HPDE6-E6E7 (cell line): Measurements from ENCODE around the gene PXMP2.

ENCODE experiments used
- DNase-seq: peaks from one replicate; pipeline ENCODE4 v3.0.0; 2011; ENCODE audit warnings: missing footprints; ENCODE audit errors: extremely low spot score

Gene PXMP2

DNA sequence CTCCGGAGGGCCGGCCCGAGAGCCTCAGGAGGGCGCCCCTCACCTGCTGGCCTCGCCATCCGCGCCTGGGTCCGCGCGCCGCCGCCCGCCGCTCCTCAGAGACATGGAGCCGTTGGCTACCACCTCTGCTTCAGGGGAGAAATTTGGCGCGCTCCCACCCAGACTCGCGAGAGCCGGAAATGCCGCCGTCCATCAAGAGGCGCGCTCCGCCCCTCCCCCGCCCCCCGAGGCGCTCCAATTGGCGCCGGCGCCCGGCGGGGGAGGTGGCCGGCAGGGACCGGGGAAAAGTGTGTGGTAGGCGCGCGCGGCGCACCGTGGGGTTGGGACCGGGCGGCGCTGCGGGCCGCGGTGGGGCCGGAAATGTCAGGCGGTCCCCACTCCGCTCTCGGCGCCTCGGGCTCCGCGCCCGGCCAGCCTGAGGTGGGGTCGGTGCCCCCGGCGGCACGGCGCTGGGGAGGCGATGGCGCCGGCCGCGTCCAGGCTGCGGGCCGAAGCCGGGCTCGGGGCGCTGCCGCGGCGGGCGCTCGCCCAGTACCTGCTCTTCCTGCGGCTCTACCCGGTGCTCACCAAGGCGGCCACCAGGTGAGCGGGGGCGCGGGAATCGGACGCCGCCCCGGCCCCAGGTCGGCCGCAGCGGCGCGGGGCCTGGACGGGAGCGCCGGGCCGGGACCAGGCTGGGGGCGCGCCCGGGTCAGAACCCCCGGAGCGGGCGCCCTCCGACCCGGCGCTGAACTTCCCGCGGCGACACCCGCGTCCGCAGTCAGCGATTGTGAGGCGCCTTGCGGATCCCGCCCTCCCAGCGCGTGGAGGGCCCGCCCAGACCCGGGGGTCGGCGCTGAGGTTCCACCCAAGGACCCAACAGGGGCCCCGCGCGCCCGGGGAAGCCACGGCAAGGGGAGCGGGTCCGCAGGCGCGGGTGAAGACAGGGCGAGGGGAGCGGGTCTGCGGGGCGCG, at the start of gene PXMP2, which contains the start of gene POLE:
Gene PXMP2, plus strand, starts transcription at position 377 of the 954 bp plus-strand sequence. Its CDS starts 84 bp downstream, at position 461.
Gene POLE, minus strand, starts transcription at position 132 of the 954 bp plus-strand sequence. Its CDS starts 27 bp downstream, at position 105.
- peak; percentile 91 for DNase-seq

- DNase-seq: no peak
Measured at GRCh38 chr12:132637811-132638210, 49.6 kb upstream of the PXMP2 start.

GRCh38 chr12:132638541-132639408, 48.6 kb upstream of the PXMP2 start:
- DNase-seq: peak; percentile 46

DNA sequence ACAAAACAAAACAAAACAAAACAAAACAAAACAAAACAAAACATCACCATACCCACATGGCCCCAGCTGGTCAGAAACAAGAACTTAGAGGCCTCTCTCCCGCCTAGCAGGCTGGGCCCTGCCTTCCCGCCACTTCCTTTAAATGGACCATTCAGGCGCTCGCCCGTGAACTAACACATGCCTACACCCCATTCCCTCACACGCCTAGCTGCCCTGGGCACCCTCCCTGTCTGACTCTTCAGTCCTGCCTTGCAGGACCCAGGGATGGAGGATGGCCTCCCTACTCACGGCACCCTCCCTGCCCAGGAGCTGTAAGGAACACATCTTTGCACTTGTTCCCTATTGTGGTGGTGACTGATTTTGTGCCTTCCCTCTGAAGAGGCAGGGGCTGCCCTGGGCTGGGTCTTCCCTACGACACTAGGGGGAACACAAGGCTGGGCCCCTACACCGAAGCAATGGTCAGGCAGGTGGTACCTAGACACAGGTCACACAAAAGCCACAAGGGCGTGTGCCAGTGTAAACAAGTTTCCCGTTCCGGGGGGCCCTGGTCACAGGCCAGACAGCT, 47.3 kb upstream of the PXMP2 start:
- no peak for DNase-seq

GRCh38 chr12:132640936-132641335, 46.5 kb upstream of the PXMP2 start:
- DNase-seq: no peak

GRCh38 chr12:132641811-132642650, 45.4 kb upstream of the PXMP2 start:
- no peak for DNase-seq

DNA sequence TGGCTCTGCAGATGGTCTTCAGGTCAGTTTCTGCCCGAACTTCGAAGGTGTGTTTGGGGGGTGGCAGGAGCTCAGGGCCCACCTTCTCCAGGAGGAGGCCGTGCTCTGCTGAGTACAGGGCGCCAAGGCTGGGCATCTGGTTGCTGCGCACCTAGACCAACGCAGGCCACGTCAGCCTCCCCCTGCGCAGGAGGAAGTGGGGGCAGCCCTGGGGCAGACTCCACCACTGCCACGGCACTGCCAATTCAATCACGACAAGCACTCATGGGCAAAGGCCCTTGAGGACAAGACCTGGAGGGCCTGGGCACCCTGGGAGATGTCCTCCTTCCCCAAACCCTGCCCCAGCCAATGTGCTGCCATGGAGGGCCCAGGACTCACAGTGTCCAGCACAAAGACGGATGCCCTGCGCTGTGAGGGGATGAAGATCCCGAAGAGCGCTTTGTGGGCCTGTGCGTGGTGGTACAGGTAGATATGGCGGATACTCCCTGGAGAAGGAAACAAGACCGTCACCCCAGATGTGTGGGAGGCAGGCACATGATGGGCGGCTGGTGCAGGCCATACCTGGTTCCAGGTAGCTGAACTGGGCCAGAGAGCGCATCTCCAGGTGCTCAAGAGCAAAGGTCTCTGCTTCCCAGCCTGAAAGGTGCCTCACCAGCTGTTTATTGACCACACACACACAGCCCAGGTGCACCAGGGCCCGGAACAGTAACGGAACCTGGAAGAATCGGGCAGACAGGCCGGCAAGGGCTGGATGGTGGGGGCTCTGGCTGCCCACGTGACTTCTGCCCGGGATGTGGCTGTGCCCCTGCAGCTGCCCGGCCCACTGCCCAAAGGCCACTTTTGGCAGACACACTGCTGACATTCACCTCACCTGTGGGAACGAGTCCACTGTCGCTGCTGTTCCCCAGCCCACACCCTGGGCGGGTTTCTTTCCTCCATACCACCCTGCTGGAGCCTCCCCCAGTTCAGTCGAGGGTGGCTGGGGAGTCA, 44.2 kb upstream of the PXMP2 start:
- no peak for DNase-seq

DNA sequence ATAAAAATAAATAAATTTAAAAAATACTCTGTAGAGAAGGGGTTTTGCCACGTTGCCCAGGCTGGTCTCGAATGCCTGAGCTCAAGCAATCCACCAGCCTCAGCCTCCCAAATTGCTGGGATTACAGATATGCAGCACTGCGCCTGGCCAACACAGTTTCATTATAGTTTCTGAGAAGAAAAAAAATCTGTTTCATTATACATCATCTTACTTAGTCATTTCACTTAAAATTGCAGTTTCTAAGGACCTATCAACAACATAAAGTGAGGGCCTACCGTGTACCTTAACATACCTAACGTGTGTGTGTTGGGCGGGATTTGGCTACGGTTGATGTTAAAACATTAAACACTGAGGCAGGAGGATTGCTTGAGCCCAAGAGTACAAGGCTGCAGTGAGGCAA, 40.5 kb upstream of the PXMP2 start:
- no peak for DNase-seq

GRCh38 chr12:132647858-132648257, 39.5 kb upstream of the PXMP2 start:
- DNase-seq: no peak

- no peak for DNase-seq
Measured at GRCh38 chr12:132648616-132649225, 38.7 kb upstream of the PXMP2 start.

DNA sequence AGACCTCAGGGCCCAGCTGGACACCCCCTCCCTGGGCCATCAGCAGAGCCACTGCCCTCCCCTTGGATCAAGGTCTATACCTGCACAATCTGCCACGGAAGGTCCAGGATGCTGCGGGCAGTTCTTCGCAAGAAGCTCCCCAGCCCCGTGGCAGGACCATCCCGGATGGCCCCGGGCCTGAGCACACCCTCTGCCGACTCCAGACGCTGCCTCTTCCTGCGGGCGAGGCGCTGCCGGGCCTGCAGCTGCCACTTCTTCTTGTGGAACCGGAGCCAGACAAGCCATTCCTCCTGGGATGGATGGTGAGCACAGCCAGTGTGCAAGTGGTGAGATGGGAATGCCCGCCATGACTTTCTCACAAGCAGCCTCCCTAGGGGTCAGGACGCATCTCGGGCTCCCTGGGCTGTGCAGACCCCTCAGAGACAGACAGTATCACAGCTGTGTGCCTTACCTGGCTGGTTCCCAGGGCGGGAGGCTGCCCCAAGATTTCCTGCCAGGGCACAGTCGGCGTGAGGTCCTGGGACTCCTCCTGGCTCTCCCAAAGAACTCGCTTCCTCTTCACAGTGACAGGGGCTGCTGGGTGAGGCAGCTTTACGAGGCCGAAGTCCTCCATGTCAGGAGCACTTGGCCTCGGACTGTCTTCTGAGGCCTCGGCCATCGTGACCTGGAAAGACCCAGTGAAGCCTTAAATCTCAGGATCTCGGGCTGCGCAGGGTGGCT, 38.0 kb upstream of the PXMP2 start:
- DNase-seq: no peak

DNA sequence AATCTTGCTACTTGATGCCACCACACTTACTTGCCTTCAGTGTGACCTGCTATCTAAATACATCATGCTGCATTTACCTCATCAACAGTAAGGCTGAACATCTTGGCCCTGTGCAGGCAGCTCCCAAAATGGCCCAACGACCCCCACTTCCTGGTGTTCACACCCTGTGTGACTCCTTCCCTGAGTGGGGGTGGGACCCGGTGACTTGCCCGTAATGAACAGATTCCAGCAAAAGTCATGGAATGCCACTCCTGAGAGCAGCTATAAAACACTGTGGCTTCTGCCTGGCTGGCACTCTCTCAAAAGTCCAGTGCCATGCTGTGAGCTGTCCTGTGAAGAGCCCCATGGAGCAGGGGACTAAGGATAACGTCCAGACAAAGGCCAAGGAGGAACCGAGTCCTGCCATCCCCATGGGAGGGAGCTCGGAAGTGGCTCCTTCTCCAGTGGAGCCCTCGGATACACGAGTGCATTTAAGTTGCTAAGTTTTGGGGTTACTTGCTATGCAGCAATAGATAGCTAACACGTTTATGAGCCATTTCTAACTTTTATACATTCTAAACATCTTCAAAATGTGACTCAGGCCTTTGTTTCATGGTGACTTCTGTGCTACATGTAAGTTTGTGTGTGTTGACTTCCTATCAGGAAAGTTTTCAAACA, 35.8 kb upstream of the PXMP2 start:
- no peak for DNase-seq

DNA sequence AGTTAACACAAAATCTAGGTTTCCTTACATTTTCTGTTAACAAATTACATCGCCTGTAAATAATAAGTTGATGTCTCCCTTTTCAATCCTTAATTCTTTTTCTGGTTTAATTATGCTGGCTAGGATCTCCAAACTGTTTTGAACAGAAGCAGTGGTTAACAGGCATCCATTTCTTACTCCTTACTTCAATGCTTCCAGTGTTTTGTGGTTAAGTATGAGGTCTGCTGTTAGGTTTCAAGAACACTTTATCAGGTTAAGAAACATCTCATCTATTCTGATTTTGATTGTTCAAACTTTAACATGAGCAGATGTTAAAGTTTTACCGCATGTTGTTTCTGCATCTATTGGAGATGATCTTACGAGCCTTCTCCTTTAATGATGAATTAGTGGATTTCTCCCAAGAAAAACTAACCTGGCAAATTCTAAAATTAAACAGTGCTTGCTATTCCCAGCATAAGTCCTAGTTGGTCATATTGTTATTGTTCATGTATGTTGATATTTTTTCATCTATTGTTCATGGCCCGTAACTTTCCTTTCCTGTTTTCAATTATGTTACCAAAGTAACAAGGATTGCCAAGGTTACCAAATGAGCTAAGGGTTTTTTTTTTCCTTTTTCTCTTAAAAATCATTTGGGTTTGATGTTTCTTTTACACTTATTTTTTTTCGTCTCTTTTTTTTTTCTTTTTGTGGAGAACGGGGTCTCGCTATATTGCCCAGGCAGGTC, 33.7 kb upstream of the PXMP2 start:
- no peak for DNase-seq

GRCh38 chr12:132657004-132657727, 30.2 kb upstream of the PXMP2 start:
- DNase-seq: no peak

GRCh38 chr12:132658149-132658894, 29.1 kb upstream of the PXMP2 start:
- DNase-seq: no peak

GRCh38 chr12:132659146-132659545, 28.2 kb upstream of the PXMP2 start:
- no peak for DNase-seq
